SK-N-MC (cell line): ENCODE data around the gene DLG2.

Source experiments
- DNase-seq: peaks from one replicate; pipeline ENCODE4 v3.0.0-alpha.2; 2011; ENCODE audit warnings: low read depth, low spot score
- H3K27ac ChIP-seq: fragments of 200-600 bp; sonication (generic); 2 replicates; pipeline ENCODE4 v1.5.1; 2016; ENCODE audit warnings: mixed run types
- H3K36me3 ChIP-seq: fragments of 200-600 bp; sonication (generic); 2 replicates; pipeline ENCODE4 v1.6.1; 2017; ENCODE audit warnings: antibody characterized with exemption, low read length, mixed read lengths; ENCODE audit not compliant: insufficient read depth
- H3K4me3 ChIP-seq: fragments of 200-600 bp; sonication (generic); 2 replicates; pipeline ENCODE4 v1.5.1; 2016
- H3K9ac ChIP-seq: fragments of 200-600 bp; sonication (generic); 2 replicates; pipeline ENCODE4 v1.8.0; 2017; ENCODE audit warnings: mixed run types, mixed read lengths; ENCODE audit not compliant: insufficient read length
- H3K9me3 ChIP-seq: fragments of 200-600 bp; sonication (generic); 2 replicates; pipeline ENCODE4 v1.6.1; 2017; ENCODE audit warnings: low read depth, mild to moderate bottlenecking, antibody characterized with exemption, low read length, moderate library complexity, mixed read lengths
- EZH2 ChIP-seq: fragments of 200-600 bp; sonication (generic); IDR thresholded peaks from one replicate; pipeline ENCODE4 v1.6.1; 2017; ENCODE audit warnings: antibody characterized with exemption
- FOXP2 ChIP-seq: optimal IDR thresholded peaks from 2 replicates; pipeline ENCODE3; 2011; ENCODE audit warnings: mild to moderate bottlenecking, moderate library complexity; ENCODE audit not compliant: insufficient read depth; ENCODE audit errors: extremely low read length, control extremely low read depth
- POLR2AphosphoS5 ChIP-seq: IDR thresholded peaks from 2 replicates; pipeline ENCODE4 v1.6.1; 2012; ENCODE audit warnings: mild to moderate bottlenecking, low read depth, low read length, borderline replicate concordance

The DLG2 gene

GRCh38 chr11:83645561-83645960, 1981.6 kb downstream of the DLG2 start:
- Histone ChIP-seq H3K27ac (peak overlapping the region; percentile 72), H3K9ac (no peak overlapping the region), H3K36me3 (peaks cover 8% of the 10 kb centered on the region; the same call in 1 of the 2 replicates), H3K9me3 (no peaks in the 10 kb centered on the region), H3K4me3 (peak overlapping the region; percentile 13; the same call in 1 of the 2 replicates)
- no peak for DNase-seq
- no peak for TF ChIP-seq FOXP2
- peak; percentile 29; the same call in 1 of the 2 replicates for TF ChIP-seq POLR2AphosphoS5

GRCh38 chr11:83643115-83643514, 1984.0 kb downstream of the DLG2 start:
- H3K4me3 ChIP-seq = no peak overlapping the region
- H3K36me3 ChIP-seq = peaks cover 15% of the 10 kb centered on the region
- no peaks in the 10 kb centered on the region for H3K9me3 ChIP-seq
- no peak for TF ChIP-seq POLR2AphosphoS5
- TF ChIP-seq FOXP2 = no peak
- no peak for TF ChIP-seq EZH2
- DNase-seq = no peak
- H3K27ac ChIP-seq = peak overlapping the region; percentile 70; the same call in 1 of the 2 replicates
- H3K9ac ChIP-seq = no peak overlapping the region

GRCh38 chr11:83642500-83642899, 1984.6 kb downstream of the DLG2 start:
- peak overlapping the region; percentile 7 for H3K9ac ChIP-seq
- no peaks in the 10 kb centered on the region for H3K9me3 ChIP-seq
- no peak for TF ChIP-seq POLR2AphosphoS5
- TF ChIP-seq FOXP2 = no peak
- TF ChIP-seq EZH2 = no peak
- peaks cover 21% of the 10 kb centered on the region for H3K36me3 ChIP-seq
- no peak for DNase-seq
- no peak overlapping the region for H3K4me3 ChIP-seq
- peak overlapping the region; percentile 70; the same call in 1 of the 2 replicates for H3K27ac ChIP-seq

- Histone ChIP-seq H3K27ac (peak overlapping the region; percentile 70), H3K9me3 (no peaks in the 10 kb centered on the region), H3K9ac (no peak overlapping the region), H3K36me3 (peaks cover 21% of the 10 kb centered on the region), H3K4me3 (peak overlapping the region; percentile 36; the same call in 1 of the 2 replicates)
- peak; percentile 90 for DNase-seq
- no peak for TF ChIP-seq EZH2
- peak; percentile 33 for TF ChIP-seq FOXP2
Measured at GRCh38 chr11:83641511-83641910, 1985.6 kb downstream of the DLG2 start.

- H3K27ac ChIP-seq = peak overlapping the region; percentile 70
- peak; percentile 88 for TF ChIP-seq FOXP2
- TF ChIP-seq POLR2AphosphoS5 = peak; percentile 48; the same call in 1 of the 2 replicates
- no peak for TF ChIP-seq EZH2
- peaks cover 23% of the 10 kb centered on the region for H3K36me3 ChIP-seq
- H3K9ac ChIP-seq = no peak overlapping the region
- peak; percentile 79 for DNase-seq
- H3K9me3 ChIP-seq = no peaks in the 10 kb centered on the region
- peak overlapping the region; percentile 32 for H3K4me3 ChIP-seq
Measured at GRCh38 chr11:83639995-83640758, 1987.0 kb downstream of the DLG2 start.

GRCh38 chr11:83635166-83635565, 1992.0 kb downstream of the DLG2 start:
- TF ChIP-seq FOXP2 (no peak), POLR2AphosphoS5 (no peak), EZH2 (no peak)
- no peak overlapping the region for H3K9ac ChIP-seq
- no peaks in the 10 kb centered on the region for H3K9me3 ChIP-seq
- H3K36me3 ChIP-seq = peaks cover 41% of the 10 kb centered on the region
- H3K27ac ChIP-seq = no peak overlapping the region
- DNase-seq = no peak
- no peak overlapping the region for H3K4me3 ChIP-seq

- H3K27ac ChIP-seq = peak overlapping the region; percentile 94
- peak overlapping the region; percentile 34 for H3K4me3 ChIP-seq
- TF ChIP-seq POLR2AphosphoS5 = no peak
- no peak for TF ChIP-seq FOXP2
- TF ChIP-seq EZH2 = no peak
- peak overlapping the region; percentile 33 for H3K9ac ChIP-seq
- peaks cover 32% of the 10 kb centered on the region for H3K36me3 ChIP-seq
- H3K9me3 ChIP-seq = no peaks in the 10 kb centered on the region
- no peak for DNase-seq
Measured at GRCh38 chr11:83630211-83630610, 1996.9 kb downstream of the DLG2 start.

- H3K36me3 ChIP-seq = peaks cover 35% of the 10 kb centered on the region
- TF ChIP-seq POLR2AphosphoS5 = no peak
- TF ChIP-seq FOXP2 = peak; percentile 86
- TF ChIP-seq EZH2 = no peak
- H3K9ac ChIP-seq = peak overlapping the region; percentile 45
- H3K9me3 ChIP-seq = no peaks in the 10 kb centered on the region
- peak; percentile 72 for DNase-seq
- peak overlapping the region; percentile 34 for H3K4me3 ChIP-seq
- peak overlapping the region; percentile 94 for H3K27ac ChIP-seq
Measured at GRCh38 chr11:83629775-83630174, 1997.4 kb downstream of the DLG2 start.
